ENCODE measurements around the gene BICC1. TPM values are rescaled to one million over a fixed set of nuclear protein-coding genes. Genes with fewer than 3 reads are reported as not detected.

The BICC1 gene
- total and polyA plus RNA-seq, 2 donors (not counting 1 experiment from before 2014, with no cell fraction given): not detected

GRCh38 chr10:58752665-58753064, 240.0 kb downstream of the BICC1 start:
- ATAC-seq (ENCODE audit: low read depth) (no peak), DNase-seq (no peak)
- Histone ChIP-seq H3K27ac (ENCODE audit: low read length in 2 of 2) (no peak overlapping the region), H3K27me3 (replicated peaks in 1 of 4; ENCODE audit: control extremely low read depth in 1 of 4, control insufficient read depth in 3 of 4, insufficient read depth in 4 of 4, low read length in 3 of 4) (no peaks in the 10 kb centered on the region), H4K20me1 (ENCODE audit: control insufficient read depth, insufficient read depth, low read length, poor library complexity, severe bottlenecking) (no peaks in the 10 kb centered on the region), H3K4me3 (ENCODE audit: control extremely low read depth in 1 of 5, extremely low read depth in 1 of 5, insufficient read depth in 1 of 5, low read depth in 2 of 5, low read length in 4 of 5) (no peak overlapping the region), H3K36me3 (replicated peaks in 1 of 2; ENCODE audit: control extremely low read depth in 1 of 2, control insufficient read depth in 1 of 2, extremely low read depth in 1 of 2, insufficient read depth in 2 of 2, low read length in 1 of 2) (no peaks in the 10 kb centered on the region), H3K4me1 (ENCODE audit: control insufficient read depth in 2 of 2, insufficient read depth in 2 of 2, low read length in 2 of 2) (no peaks in the 10 kb centered on the region), H3K79me2 (ENCODE audit: control insufficient read depth, insufficient read depth, low read length) (no peaks in the 10 kb centered on the region), H3K4me2 (replicated peaks; ENCODE audit: low read depth, low read length, poor library complexity, severe bottlenecking) (no peak overlapping the region), H3K9ac (ENCODE audit: low read length) (no peak overlapping the region), H3K9me3 (ENCODE audit: control extremely low read depth in 1 of 3, control insufficient read depth in 2 of 3, insufficient read depth in 1 of 3, low read length in 2 of 3) (no peaks in the 10 kb centered on the region), H2AFZ (ENCODE audit: insufficient read depth, low read depth, low read length, poor library complexity, severe bottlenecking) (no peak overlapping the region)
- CTCF ChIA-PET: no interaction called here
- TF ChIP-seq, protein P1, sequence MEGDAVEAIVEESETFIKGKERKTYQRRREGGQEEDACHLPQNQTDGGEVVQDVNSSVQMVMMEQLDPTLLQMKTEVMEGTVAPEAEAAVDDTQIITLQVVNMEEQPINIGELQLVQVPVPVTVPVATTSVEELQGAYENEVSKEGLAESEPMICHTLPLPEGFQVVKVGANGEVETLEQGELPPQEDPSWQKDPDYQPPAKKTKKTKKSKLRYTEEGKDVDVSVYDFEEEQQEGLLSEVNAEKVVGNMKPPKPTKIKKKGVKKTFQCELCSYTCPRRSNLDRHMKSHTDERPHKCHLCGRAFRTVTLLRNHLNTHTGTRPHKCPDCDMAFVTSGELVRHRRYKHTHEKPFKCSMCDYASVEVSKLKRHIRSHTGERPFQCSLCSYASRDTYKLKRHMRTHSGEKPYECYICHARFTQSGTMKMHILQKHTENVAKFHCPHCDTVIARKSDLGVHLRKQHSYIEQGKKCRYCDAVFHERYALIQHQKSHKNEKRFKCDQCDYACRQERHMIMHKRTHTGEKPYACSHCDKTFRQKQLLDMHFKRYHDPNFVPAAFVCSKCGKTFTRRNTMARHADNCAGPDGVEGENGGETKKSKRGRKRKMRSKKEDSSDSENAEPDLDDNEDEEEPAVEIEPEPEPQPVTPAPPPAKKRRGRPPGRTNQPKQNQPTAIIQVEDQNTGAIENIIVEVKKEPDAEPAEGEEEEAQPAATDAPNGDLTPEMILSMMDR (IDR thresholded peaks at IDR 0.05): no peak
- TF ChIP-seq EZH2 (IDR thresholded peaks at IDR 0.05; ENCODE audit: borderline replicate concordance, insufficient read depth, low read depth, low read length, poor library complexity, severe bottlenecking): no peak
- Mint-ChIP-seq H3K27ac (no peak overlapping the region), H3K4me1 (no peaks in the 10 kb centered on the region), H3K27me3 (peaks cover 4% of the 10 kb centered on the region), H3K9me3 (ENCODE audit: insufficient read depth) (no peaks in the 10 kb centered on the region), H3K4me3 (no peak overlapping the region)
- 40% methylated on average over 2 of the region's 3 CpGs for WGBS (ENCODE audit: insufficient coverage)
- intact Hi-C loops (cut with micrococcal nuclease): no loop called here
- POLR2A ChIA-PET: no interaction called here

- Histone ChIP-seq H3K36me3 (replicated peaks in 1 of 2; ENCODE audit: control extremely low read depth in 1 of 2, control insufficient read depth in 1 of 2, extremely low read depth in 1 of 2, insufficient read depth in 2 of 2, low read length in 1 of 2) (no peaks in the 10 kb centered on the region), H2AFZ (ENCODE audit: insufficient read depth, low read depth, low read length, poor library complexity, severe bottlenecking) (no peak overlapping the region), H3K27ac (ENCODE audit: low read length in 2 of 2) (no peak overlapping the region), H3K4me2 (replicated peaks; ENCODE audit: low read depth, low read length, poor library complexity, severe bottlenecking) (no peak overlapping the region), H3K79me2 (ENCODE audit: control insufficient read depth, insufficient read depth, low read length) (no peaks in the 10 kb centered on the region), H4K20me1 (ENCODE audit: control insufficient read depth, insufficient read depth, low read length, poor library complexity, severe bottlenecking) (no peaks in the 10 kb centered on the region), H3K9me3 (ENCODE audit: control extremely low read depth in 1 of 3, control insufficient read depth in 2 of 3, insufficient read depth in 1 of 3, low read length in 2 of 3) (no peaks in the 10 kb centered on the region), H3K27me3 (replicated peaks in 1 of 4; ENCODE audit: control extremely low read depth in 1 of 4, control insufficient read depth in 3 of 4, insufficient read depth in 4 of 4, low read length in 3 of 4) (no peaks in the 10 kb centered on the region), H3K9ac (ENCODE audit: low read length) (no peak overlapping the region), H3K4me3 (ENCODE audit: control extremely low read depth in 1 of 5, extremely low read depth in 1 of 5, insufficient read depth in 1 of 5, low read depth in 2 of 5, low read length in 4 of 5) (no peak overlapping the region), H3K4me1 (ENCODE audit: control insufficient read depth in 2 of 2, insufficient read depth in 2 of 2, low read length in 2 of 2) (no peaks in the 10 kb centered on the region)
- no peak for ATAC-seq (ENCODE audit: low read depth)
- H3K27me3 Mint-ChIP-seq: peaks cover 4% of the 10 kb centered on the region
- no peaks in the 10 kb centered on the region for H3K4me1 Mint-ChIP-seq
- TF ChIP-seq, protein P1 (IDR thresholded peaks at IDR 0.05): no peak
- no peak for TF ChIP-seq EZH2 (IDR thresholded peaks at IDR 0.05; ENCODE audit: borderline replicate concordance, insufficient read depth, low read depth, low read length, poor library complexity, severe bottlenecking)
- intact Hi-C loops (cut with micrococcal nuclease): no loop called here
- ChIA-PET CTCF (no interaction called here), POLR2A (no interaction called here)
- H3K27ac Mint-ChIP-seq: no peak overlapping the region
- 100% methylated on average over 1 of the region's 2 CpGs for WGBS (ENCODE audit: insufficient coverage)
- H3K4me3 Mint-ChIP-seq: no peak overlapping the region
- no peak for DNase-seq
- no peaks in the 10 kb centered on the region for H3K9me3 Mint-ChIP-seq (ENCODE audit: insufficient read depth)
These were observed 240.8 kb downstream of the BICC1 start for GRCh38 chr10:58753425-58753824.

Measured in B cell (primary cell).